Endometrial microvascular endothelial cells (primary cell): ENCODE data around the gene HOXD1. TPM values are rescaled to one million over a fixed set of nuclear protein-coding genes. Genes with fewer than 3 reads are reported as not detected.

Experiments
- in situ Hi-C: cut with HindIII; loops from 2 replicates; pipeline ENCODE4 v1.10.0; 2017; ENCODE audit warnings: low sequenced_read_pairs, low pct_unique_long_range_greater_than_20kb; ENCODE audit errors: inconsistent ontology term
- total RNA-seq: library from RNA; depleted of rRNA; stranded (reverse); fragments of >200 nt; gene quantifications from one replicate; pipeline ENCODE4 v1.2.3, GENCODE V29; 2015; ENCODE audit errors: inconsistent ontology term

HOXD1 gene
- total RNA-seq, 1 donor from 2014 or later, result 4.8 TPM

DNA sequence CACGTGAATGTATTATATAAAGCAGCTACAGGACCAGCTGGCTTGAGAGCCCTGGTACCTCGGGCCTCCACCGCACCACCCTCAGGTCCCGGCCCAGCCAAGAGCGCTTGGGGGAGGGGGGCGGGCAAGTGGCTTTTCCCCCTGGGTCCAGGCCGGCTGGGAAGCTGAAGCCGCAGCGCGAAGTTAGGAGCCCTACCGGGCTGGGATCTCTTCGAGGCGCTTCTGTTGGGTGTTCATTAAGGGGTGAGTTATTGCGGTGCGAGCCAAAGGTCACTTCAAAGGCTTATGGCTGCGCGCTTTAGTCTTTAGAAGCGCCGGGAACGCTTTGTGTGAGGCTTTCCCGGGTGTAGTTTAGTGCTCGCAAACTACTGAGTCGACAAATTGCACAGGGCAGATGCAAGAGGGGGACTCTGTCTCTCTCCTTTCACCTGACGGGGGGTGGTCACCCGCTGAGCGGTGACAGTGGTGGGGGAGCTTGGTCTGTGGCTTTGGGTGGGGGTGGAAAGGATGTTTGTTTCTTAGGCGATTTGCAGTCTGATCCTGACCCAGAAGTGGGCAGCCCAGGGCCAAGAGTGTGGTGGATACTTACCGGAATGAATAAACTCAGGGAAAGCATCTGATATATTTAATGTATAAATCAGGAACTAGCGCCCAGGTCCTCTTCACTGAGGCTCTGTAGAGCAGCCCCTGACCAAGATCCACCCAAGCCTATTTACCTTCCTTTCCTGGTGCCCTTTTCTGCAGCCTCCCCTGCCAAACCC lies 25.4 kb upstream of the HOXD1 start:
- in situ Hi-C loops, result no loop called here

DNA sequence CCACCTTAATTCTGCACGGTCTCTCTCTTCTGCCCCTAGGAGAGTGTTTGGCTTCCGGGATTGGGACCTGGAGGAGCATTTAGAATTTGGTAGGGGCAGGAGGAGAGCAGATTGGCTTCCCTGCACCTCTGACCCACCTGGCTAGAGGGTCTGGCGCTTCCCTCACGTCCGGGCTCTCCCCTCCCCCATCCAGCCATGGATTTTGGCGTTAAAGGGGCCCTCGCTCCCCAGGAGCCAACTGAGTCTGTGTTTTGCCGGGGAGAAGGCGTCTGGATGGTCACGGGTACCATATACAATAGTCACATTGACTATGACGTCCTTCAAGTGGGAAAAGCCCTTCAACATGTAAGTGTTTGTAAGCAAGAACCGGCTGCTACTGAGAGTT lies 24.8 kb upstream of the HOXD1 start:
- in situ Hi-C loops, result no loop called here

GRCh38 chr2:176164201-176164600 lies 24.3 kb upstream of the HOXD1 start:
- in situ Hi-C loops, result no loop called here

GRCh38 chr2:176164611-176165369 lies 23.7 kb upstream of the HOXD1 start:
- in situ Hi-C loops, result no loop called here

GRCh38 chr2:176165370-176166050 lies 23.0 kb upstream of the HOXD1 start:
- in situ Hi-C loops, result no loop called here

- in situ Hi-C loops, result no loop called here
Observed at GRCh38 chr2:176166272-176166671, 22.2 kb upstream of the HOXD1 start.

- in situ Hi-C loops, result no loop called here
Observed at GRCh38 chr2:176167398-176167797, 21.1 kb upstream of the HOXD1 start.

- in situ Hi-C loops, result no loop called here
Observed at GRCh38 chr2:176169181-176169580, 19.3 kb upstream of the HOXD1 start.

GRCh38 chr2:176169711-176170110 lies 18.8 kb upstream of the HOXD1 start:
- in situ Hi-C loops, result no loop called here

GRCh38 chr2:176170602-176171305 lies 17.7 kb upstream of the HOXD1 start:
- in situ Hi-C loops, result no loop called here

GRCh38 chr2:176171351-176172006 lies 17.0 kb upstream of the HOXD1 start:
- in situ Hi-C loops, result no loop called here

DNA sequence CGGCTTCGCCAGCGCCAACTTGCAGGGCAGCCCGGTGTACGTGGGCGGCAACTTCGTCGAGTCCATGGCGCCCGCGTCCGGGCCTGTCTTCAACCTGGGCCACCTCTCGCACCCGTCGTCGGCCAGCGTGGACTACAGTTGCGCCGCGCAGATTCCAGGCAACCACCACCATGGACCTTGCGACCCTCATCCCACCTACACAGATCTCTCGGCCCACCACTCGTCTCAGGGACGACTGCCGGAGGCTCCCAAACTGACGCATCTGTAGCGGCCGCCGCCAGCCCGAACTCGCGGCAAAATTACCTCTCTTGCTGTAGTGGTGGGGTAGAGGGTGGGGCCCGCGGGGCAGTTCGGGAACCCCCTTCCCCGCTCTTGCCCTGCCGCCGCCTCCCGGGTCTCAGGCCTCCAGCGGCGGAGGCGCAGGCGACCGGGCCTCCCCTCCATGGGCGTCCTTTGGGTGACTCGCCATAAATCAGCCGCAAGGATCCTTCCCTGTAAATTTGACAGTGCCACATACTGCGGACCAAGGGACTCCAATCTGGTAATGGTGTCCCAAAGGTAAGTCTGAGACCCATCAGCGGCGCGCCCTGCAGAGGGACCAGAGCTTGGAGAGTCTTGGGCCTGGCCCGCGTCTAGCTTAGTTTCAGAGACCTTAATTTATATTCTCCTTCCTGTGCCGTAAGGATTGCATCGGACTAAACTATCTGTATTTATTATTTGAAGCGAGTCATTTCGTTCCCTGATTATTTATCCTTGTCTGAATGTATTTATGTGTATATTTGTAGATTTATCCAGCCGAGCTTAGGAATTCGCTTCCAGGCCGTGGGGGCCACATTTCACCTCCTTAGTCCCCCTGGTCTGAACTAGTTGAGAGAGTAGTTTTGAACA lies 16.2 kb upstream of the HOXD1 start:
- in situ Hi-C loops, result no loop called here

DNA sequence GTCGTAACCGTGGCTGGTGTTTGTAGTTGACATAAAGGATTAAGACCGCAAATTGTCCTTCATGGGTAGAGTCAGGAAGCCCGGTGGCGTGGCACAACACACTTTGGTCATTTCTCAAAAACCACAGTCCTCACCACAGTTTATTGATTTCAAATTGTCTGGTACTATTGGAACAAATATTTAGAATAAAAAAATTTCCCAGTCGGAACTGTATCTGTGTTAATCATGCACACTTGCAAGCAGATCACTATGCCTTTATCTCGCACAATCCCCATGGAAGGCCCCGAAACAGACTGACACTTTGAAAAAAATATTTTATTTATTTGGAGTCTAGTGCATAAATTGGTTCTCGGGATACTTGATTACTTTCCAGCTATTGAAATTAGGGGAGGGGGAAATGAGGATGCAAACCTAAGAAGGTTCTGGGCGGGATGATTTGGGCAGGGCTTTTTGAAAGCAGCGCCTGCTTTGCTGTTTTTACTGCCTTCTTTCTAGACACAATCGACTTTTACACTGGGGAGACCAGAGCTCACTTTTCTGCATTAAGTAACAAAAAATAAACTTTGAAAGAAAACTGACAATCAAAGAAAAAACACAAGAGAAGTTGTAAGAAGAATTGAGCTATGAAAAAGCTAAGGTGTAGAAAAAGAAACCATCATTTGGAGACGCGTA lies 15.4 kb upstream of the HOXD1 start:
- in situ Hi-C loops, result no loop called here

DNA sequence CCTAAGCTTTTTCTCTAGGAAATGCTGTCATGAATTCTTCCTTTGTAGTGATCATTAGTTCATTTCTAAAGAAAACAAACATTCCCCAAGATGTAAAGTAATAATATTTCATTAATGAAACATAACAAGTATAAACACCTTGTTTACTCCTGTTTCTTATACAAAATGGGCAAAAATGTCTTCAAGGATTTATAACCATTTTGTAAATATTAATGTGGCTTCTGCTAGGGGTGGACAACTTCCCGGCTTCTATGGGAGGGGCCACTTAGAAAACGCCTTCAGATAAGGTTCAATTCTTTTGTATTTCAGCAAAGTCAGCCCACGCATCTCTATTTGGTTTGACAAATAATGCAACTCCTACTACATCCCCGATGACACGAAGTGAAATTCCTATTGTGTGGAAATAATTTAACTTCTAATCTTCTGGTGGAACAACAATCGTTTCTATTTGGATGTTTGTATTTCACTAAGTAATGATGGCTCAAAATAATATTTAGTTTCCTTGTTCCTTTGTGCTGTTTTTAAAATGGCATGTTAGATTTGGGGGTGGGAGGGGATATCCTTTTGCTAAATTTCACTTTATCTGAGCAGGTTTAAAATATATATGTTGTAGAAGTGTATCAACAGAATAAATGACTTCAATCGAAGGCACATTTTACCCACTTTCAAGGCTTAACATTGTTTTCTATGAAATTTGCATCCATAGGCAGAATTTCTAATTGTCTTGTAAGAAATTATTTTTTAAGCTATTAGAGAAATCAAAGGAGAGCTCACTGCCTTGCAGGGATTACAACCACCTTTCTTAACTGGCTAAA lies 14.7 kb upstream of the HOXD1 start:
- in situ Hi-C loops, result no loop called here

DNA sequence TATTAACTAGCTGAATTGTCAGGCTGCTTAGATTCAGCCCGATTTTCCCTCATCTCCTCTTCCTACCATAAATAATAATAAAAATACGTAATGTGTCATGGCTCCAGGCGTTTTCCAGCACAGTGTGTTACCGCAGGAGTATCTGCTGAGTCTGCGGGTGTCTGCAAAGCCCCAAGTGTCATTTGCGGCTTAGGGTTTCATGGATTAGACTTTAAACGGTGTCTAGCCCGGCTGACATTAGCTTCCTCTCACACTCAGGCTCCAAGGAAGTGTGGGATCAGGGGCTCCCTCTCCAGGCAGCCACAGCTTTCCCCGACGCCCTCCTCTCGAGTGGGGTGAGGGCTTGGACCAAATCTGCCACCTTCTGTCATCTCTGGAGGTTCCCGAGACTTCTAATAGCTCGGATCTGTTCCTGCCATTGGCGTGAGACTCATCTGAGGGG lies 14.1 kb upstream of the HOXD1 start:
- in situ Hi-C loops, result no loop called here

- in situ Hi-C loops, result no loop called here
Observed at GRCh38 chr2:176174824-176175708, 13.4 kb upstream of the HOXD1 start.
